Common myeloid progenitor, CD34-positive (primary cell): ENCODE results near the gene DCUN1D5.
A peak's percentile ranks its signal among the peaks of the same experiment; 100 is the strongest.

Source experiments
- CTCF ChIA-PET: fragments of 350-600 bp; sonication (Branson Sonifier 250); formaldehyde crosslinking; loops from one replicate; lab custom pipeline; 2021; ENCODE audit warnings: antibody characterized with exemption; lab: Charles Lee
- POLR2A ChIA-PET: fragments of 350-600 bp; sonication (Branson Sonifier 250); formaldehyde crosslinking; loops from one replicate; lab custom pipeline; 2021; ENCODE audit warnings: antibody characterized with exemption; lab: Charles Lee
- DNase-seq, 3 donors: peaks; one replicate each; pipeline versions ENCODE4 v3.0.0 to v3.0.0-alpha.2; 2013
- H3K27ac ChIP-seq, 2 experiments: 1 replicate in 1 of 2; 2 replicates in 1 of 2; pipeline ENCODE4 v1.7.0; 2013; ENCODE audit warnings: inconsistent platforms in 2 of 2, low read length in 2 of 2, mild to moderate bottlenecking in 2 of 2, low read depth in 1 of 2, moderate library complexity in 1 of 2; ENCODE audit not compliant: severe bottlenecking in 2 of 2, insufficient read depth in 1 of 2, poor library complexity in 1 of 2
- H3K27me3 ChIP-seq, 5 experiments: replicated peaks in 2 of 5; 1 replicate in 3 of 5; 2 replicates in 2 of 5; pipeline versions ENCODE4 v1.6.1 to v1.7.0; 2013; ENCODE audit warnings: low read length in 4 of 5, mild to moderate bottlenecking in 2 of 5, moderate library complexity in 2 of 5, inconsistent platforms in 1 of 5; ENCODE audit not compliant: insufficient read depth in 5 of 5, control insufficient read depth in 4 of 5
- H3K36me3 ChIP-seq, 4 experiments: 1 replicate in 2 of 4; 2 replicates in 2 of 4; pipeline versions ENCODE4 v1.6.1 to v1.7.0; 2013; ENCODE audit warnings: low read length in 3 of 4, control low read depth in 1 of 4, mild to moderate bottlenecking in 1 of 4; ENCODE audit not compliant: control insufficient read depth in 4 of 4, insufficient read depth in 4 of 4
- H3K4me1 ChIP-seq, 4 experiments: 1 replicate in 3 of 4; 2 replicates in 1 of 4; pipeline versions ENCODE4 v1.6.1 to v1.7.1; 2013; ENCODE audit warnings: low read length in 3 of 4, mild to moderate bottlenecking in 3 of 4, control low read depth in 1 of 4, inconsistent platforms in 1 of 4, moderate library complexity in 1 of 4; ENCODE audit not compliant: control insufficient read depth in 4 of 4, insufficient read depth in 4 of 4; ENCODE audit errors: control extremely low read depth in 1 of 4
- H3K4me3 ChIP-seq, 7 experiments: 1 replicate in 4 of 7; 2 replicates in 3 of 7; pipeline versions ENCODE4 v1.5.1 to v1.7.0; 2013; ENCODE audit warnings: mild to moderate bottlenecking in 7 of 7, low read length in 6 of 7, moderate library complexity in 6 of 7, inconsistent platforms in 2 of 7, low read depth in 2 of 7, control low read depth in 1 of 7; ENCODE audit not compliant: insufficient read depth in 4 of 7, control insufficient read depth in 1 of 7; ENCODE audit errors: extremely low read depth in 1 of 7
- H3K9me3 ChIP-seq, 5 experiments: 1 replicate in 4 of 5; 2 replicates in 1 of 5; pipeline versions ENCODE4 v1.6.1 to v1.7.1; 2013; ENCODE audit warnings: low read length in 4 of 5, mild to moderate bottlenecking in 2 of 5, inconsistent platforms in 1 of 5, low read depth in 1 of 5, moderate library complexity in 1 of 5; ENCODE audit not compliant: control insufficient read depth in 4 of 5, insufficient read depth in 2 of 5; ENCODE audit errors: control extremely low read depth in 1 of 5
- WGBS: methylation state at CpG from one replicate; pipeline ENCODE4 v1.1.5; 2013; ENCODE audit not compliant: insufficient coverage; 5-methylcytosine and 5-hydroxymethylcytosine counted together

Gene DCUN1D5

GRCh38 chr11:103109818-103110388, 17.9 kb upstream of the DCUN1D5 start:
- peaks cover 0 to 2% (median under 1%) of the 10 kb centered on the region in 5 experiments for H3K27me3 ChIP-seq
- ChIA-PET CTCF (interaction anchor here (0.8 to 2.1 kb wide), 7 partner anchors 8 to 491 kb away, joined by 3 to 15 read pairs (median 4); partner anchors contain the start of gene DCUN1D5), POLR2A (interaction anchor here (1.6 kb wide), 1 partner anchor 18 kb away, joined by 4 read pairs; the partner anchor contains the start of gene DCUN1D5)
- DNase-seq: no peak
- 21% methylated on average over 14 of the region's 26 CpGs for WGBS
- no peaks in the 10 kb centered on the region for H3K36me3 ChIP-seq
- no peaks in the 10 kb centered on the region for H3K9me3 ChIP-seq
- H3K4me1 ChIP-seq: peaks cover 6 to 16% (median 10%) of the 10 kb centered on the region in 4 experiments
- H3K27ac ChIP-seq: peak overlapping the region in 1 of 2 experiments; percentile 64
- H3K4me3 ChIP-seq: peak overlapping the region; percentile 38 to 94 (median 81)

GRCh38 chr11:103108933-103109817, 17.2 kb upstream of the DCUN1D5 start, which contains the start of gene DYNC2H1:
DYNC2H1 (plus strand) TSS chr11:103109426; CDS start chr11:103109575, 149 bp downstream.
- CTCF ChIA-PET: interaction anchor here (0.8 to 2.1 kb wide), 10 partner anchors 9 to 492 kb away, joined by 3 to 15 read pairs (median 4); partner anchors contain the start of gene DCUN1D5
- 0% methylated on average over 45 of the region's 53 CpGs for WGBS
- Histone ChIP-seq H3K27me3 (peaks cover 0 to 5% (median 2%) of the 10 kb centered on the region in 5 experiments), H3K9me3 (no peaks in the 10 kb centered on the region), H3K36me3 (no peaks in the 10 kb centered on the region), H3K27ac (peak within 1 kb of the TSS in 1 of 2 experiments; percentile 64), H3K4me3 (peak within 1 kb of the TSS; percentile 38 to 94 (median 81)), H3K4me1 (peaks cover 6 to 16% (median 10%) of the 10 kb centered on the region in 4 experiments)
- DNase-seq: peak; percentile 91 to 95 (median 94)
- POLR2A ChIA-PET: interaction anchor here (1.6 kb wide), 1 partner anchor 18 kb away, joined by 4 read pairs; the partner anchor contains the start of gene DCUN1D5

DNA sequence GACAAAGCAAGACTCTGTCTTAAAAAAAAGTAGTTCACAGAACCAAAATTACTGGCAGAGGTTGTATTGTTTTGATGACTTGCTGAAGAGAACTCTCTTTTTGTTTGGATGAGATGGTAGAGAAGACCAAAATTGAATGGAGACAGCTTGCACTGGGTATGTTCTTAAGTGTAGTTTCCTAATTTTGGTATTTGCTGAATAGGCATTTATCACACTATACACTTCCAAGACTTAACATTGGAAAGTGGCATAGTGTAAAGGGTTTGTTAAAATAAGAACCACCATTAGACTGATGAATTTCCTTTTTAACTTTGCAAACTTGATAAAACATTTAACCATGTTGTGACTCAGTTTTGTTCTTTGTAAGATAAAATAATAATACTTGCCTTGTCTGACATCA, 5.3 kb upstream of the DCUN1D5 start:
- Histone ChIP-seq H3K4me1 (peaks cover 0 to 5% (median 2%) of the 10 kb centered on the region in 4 experiments), H3K9me3 (peaks cover 0 to 3% (median 0%) of the 10 kb centered on the region in 5 experiments), H3K4me3 (no peak overlapping the region), H3K36me3 (no peaks in the 10 kb centered on the region), H3K27ac (no peak overlapping the region), H3K27me3 (peaks cover 3 to 28% (median 14%) of the 10 kb centered on the region in 5 experiments)
- ChIA-PET POLR2A (no interaction called here), CTCF (interaction anchor here (1.0 kb wide), 1 partner anchor 11 kb away, joined by 3 read pairs; no protein-coding TSS in a partner anchor)
- DNase-seq: no peak

DNA sequence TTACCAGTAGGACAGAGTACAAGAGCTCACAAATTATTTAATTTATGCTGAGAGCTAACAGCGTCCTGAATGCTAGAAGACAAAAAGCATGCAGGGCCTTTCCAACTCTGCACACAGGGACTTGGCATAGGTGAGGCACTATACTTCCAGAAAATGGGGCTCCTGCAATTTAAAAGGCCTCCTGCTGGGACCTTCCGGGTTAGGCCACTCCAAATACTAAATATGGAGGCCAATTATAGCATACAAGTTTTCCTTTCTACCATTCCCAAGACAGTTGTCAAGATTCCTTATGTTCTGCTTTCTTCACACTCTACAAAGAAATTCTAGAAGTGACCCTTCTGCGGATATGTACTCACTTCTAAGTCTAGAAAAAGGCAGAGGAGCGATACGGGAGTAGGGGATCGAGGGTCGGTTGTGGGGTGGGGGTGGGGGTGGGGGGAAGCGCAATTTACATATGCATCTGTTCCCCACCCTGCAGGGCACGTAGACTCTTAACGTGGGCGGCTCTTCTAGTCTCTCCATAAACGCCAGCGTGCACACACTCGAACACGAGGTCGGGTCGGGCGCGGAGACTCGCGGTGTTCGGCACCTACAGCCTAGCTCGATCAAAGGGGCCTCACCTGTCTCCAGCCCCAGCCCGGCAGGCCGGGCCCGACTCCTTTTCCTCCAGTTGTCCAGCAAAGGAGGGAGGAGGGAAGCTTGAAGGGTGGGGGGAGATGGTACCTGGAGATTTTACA, 728 bp downstream of the DCUN1D5 start:
- peaks cover 3 to 18% (median 11%) of the 10 kb centered on the region in 5 experiments for H3K27me3 ChIP-seq
- H3K36me3 ChIP-seq: peaks cover 0 to 6% (median 4%) of the 10 kb centered on the region in 4 experiments
- peaks cover 8 to 22% (median 9%) of the 10 kb centered on the region in 4 experiments for H3K4me1 ChIP-seq
- WGBS: 5% methylated on average over 16 of the region's 26 CpGs
- peak; percentile 29 to 73 (median 59) for DNase-seq
- H3K4me3 ChIP-seq: peak overlapping the region; percentile 83 to 92 (median 89)
- peak overlapping the region; percentile 69 to 88 for H3K27ac ChIP-seq
- POLR2A ChIA-PET: interaction anchor here (1.3 kb wide), 1 partner anchor 18 kb away, joined by 4 read pairs; the partner anchor contains the start of gene DYNC2H1
- H3K9me3 ChIP-seq: peaks cover 0 to 1% (median 0%) of the 10 kb centered on the region in 5 experiments
- CTCF ChIA-PET: interaction anchor here (1.1 to 2.0 kb wide), 2 partner anchors 10 to 18 kb away, joined by 6 to 7 read pairs; partner anchors contain the start of gene DYNC2H1

DNA sequence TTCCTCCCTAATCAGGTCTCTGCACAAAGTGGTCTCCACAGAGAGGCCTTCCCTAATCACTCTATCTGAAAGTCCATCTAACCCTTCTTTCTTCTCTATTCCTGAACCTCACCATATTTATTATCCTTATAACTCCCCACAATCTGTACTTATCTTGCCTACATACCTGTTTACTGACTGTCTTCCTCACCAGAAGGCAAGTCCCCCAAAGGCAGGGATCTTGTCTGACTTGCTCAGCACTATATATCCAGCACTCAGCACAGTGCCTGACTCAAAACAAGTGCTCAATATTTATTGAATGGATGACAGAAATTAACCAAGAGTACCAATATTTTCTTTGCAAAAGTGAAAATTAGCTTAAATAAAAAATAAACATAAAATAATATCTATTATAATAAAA, 5.5 kb downstream of the DCUN1D5 start:
- H3K27me3 ChIP-seq: no peaks in the 10 kb centered on the region
- H3K9me3 ChIP-seq: no peaks in the 10 kb centered on the region
- POLR2A ChIA-PET: no interaction called here
- CTCF ChIA-PET: interaction anchor here (1.0 to 1.2 kb wide), 2 partner anchors 17 to 23 kb away, joined by 3 read pairs; no protein-coding TSS in a partner anchor
- H3K4me3 ChIP-seq: no peak overlapping the region
- peaks cover 3 to 13% (median 9%) of the 10 kb centered on the region in 4 experiments for H3K4me1 ChIP-seq
- peaks cover 4 to 21% (median 15%) of the 10 kb centered on the region in 4 experiments for H3K36me3 ChIP-seq
- no peak for DNase-seq
- H3K27ac ChIP-seq: no peak overlapping the region

DNA sequence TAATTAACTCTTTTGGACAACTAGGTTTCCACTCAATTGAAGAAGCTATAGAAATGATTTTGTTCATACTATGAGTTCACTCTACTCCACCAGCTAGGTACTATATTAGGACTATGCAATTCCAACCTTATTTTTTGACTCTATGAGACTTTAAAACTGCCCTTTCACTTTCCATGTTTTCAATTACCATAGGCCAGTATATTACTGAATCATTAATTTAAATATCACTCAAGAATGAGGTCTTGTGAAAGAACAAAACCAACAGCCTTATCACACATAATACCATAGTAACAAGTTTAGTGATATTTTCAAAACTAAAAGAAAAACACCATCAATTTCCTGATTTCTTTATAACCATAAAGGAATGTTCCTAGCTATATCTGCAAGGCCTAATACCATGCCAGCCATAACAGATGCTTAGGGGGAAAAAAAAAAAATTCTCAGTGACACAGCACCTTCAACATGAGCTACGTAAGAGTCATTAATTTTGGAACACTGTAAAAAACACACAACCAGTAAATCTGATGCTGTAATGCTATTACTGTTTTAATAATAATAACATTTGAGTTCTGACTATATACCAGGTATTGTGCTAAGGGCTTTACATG, 6.1 kb downstream of the DCUN1D5 start:
- H3K4me1 ChIP-seq: peaks cover 2 to 9% (median 7%) of the 10 kb centered on the region in 4 experiments
- H3K4me3 ChIP-seq: no peak overlapping the region
- ChIA-PET POLR2A (no interaction called here), CTCF (interaction anchor here (0.6 to 1.2 kb wide), 3 partner anchors 9 to 24 kb away, joined by 3 read pairs; no protein-coding TSS in a partner anchor)
- H3K27ac ChIP-seq: no peak overlapping the region
- no peaks in the 10 kb centered on the region for H3K9me3 ChIP-seq
- DNase-seq: no peak
- H3K27me3 ChIP-seq: no peaks in the 10 kb centered on the region
- H3K36me3 ChIP-seq: peaks cover 4 to 26% (median 18%) of the 10 kb centered on the region in 4 experiments
- no CpG with 5 or more reads among the region's 1 CpG for WGBS
